OCI-LY7 (cell line): ENCODE results near the gene LDLRAD4. TPM values are rescaled to one million over a fixed set of nuclear protein-coding genes. Genes with fewer than 3 reads are reported as not detected.

Experiments used
- BruUV-seq: library from RNA; stranded (reverse); fragments of 400-500 nt; replicated peaks from 2 replicates; lab custom pipeline; 2021; lab: Mats Ljungman, UMichigan
- CTCF ChIA-PET: fragments of 300-600 bp; sonication (Branson Sonifier 250); formaldehyde crosslinking; loops from one replicate; lab custom pipeline; 2022; ENCODE audit warnings: antibody characterized with exemption; ENCODE audit not compliant: unreplicated experiment; lab: Charles Lee
- POLR2A ChIA-PET: fragments of 300-600 bp; sonication (Branson Sonifier 250); formaldehyde crosslinking; loops from one replicate; lab custom pipeline; 2022; ENCODE audit warnings: antibody characterized with exemption; lab: Charles Lee
- DNase-seq: peaks from one replicate; pipeline ENCODE4 v3.0.0-alpha.2; 2015; ENCODE audit warnings: low spot score
- H2AFZ ChIP-seq: fragments of 200-600 bp; sonication (generic), shearing (Covaris generic); 2 replicates; pipeline ENCODE4 v1.6.1; 2014; ENCODE audit warnings: mild to moderate bottlenecking, antibody characterized with exemption, low read length, moderate library complexity
- H3K27ac ChIP-seq: fragments of 200-600 bp; sonication (generic); 2 replicates; pipeline ENCODE4 v1.5.1; 2014; ENCODE audit warnings: mixed run types, low read depth, mild to moderate bottlenecking, moderate library complexity, low read length, inconsistent platforms; ENCODE audit not compliant: poor library complexity, severe bottlenecking
- H3K36me3 ChIP-seq: fragments of 200-600 bp; sonication (generic); 2 replicates; pipeline ENCODE4 v1.6.1; 2014; ENCODE audit warnings: mild to moderate bottlenecking, antibody characterized with exemption, low read length, moderate library complexity, mixed read lengths; ENCODE audit not compliant: insufficient read depth
- H3K4me1 ChIP-seq: fragments of 200-600 bp; sonication (generic); 2 replicates; pipeline ENCODE4 v1.5.1; 2014; ENCODE audit warnings: mild to moderate bottlenecking, low read length; ENCODE audit not compliant: insufficient read depth, poor library complexity, severe bottlenecking
- H3K4me2 ChIP-seq: fragments of 200-600 bp; sonication (generic); 2 replicates; pipeline ENCODE4 v1.6.1; 2014; ENCODE audit warnings: mild to moderate bottlenecking, low read length
- H3K4me3 ChIP-seq: fragments of 200-600 bp; sonication (generic); 2 replicates; pipeline ENCODE4 v1.5.1; 2014; ENCODE audit warnings: mild to moderate bottlenecking, low read depth, low read length; ENCODE audit not compliant: poor library complexity, severe bottlenecking
- H3K79me2 ChIP-seq: fragments of 200-600 bp; sonication (generic); 2 replicates; pipeline ENCODE4 v1.6.1; 2016; ENCODE audit warnings: low read depth, mild to moderate bottlenecking, low read length, moderate library complexity, mixed read lengths; ENCODE audit not compliant: insufficient read depth
- H3K9me2 ChIP-seq: fragments of 200-600 bp; sonication (generic); 2 replicates; pipeline ENCODE4 v1.6.1; 2016; ENCODE audit warnings: mild to moderate bottlenecking, low read length, mixed read lengths; ENCODE audit not compliant: insufficient read depth
- H3K9me3 ChIP-seq: fragments of 200-600 bp; sonication (generic); 2 replicates; pipeline ENCODE4 v1.6.1; 2014; ENCODE audit warnings: mild to moderate bottlenecking, mixed run types, low read length, mixed read lengths
- H4K20me1 ChIP-seq: fragments of 200-600 bp; sonication (generic); 2 replicates; pipeline ENCODE4 v1.6.1; 2014; ENCODE audit warnings: mild to moderate bottlenecking, antibody characterized with exemption, low read length, moderate library complexity, mixed read lengths; ENCODE audit not compliant: insufficient read depth
- EZH2phosphoT487 ChIP-seq: fragments of 200-600 bp; sonication (generic); IDR thresholded peaks from 2 replicates; pipeline ENCODE4 v1.6.1; 2018; ENCODE audit warnings: low read depth, borderline replicate concordance, mild to moderate bottlenecking, mixed run types, antibody characterized with exemption, low read length, moderate library complexity, mixed read lengths
- intact Hi-C: fragments of 100-400 bp; cut with micrococcal nuclease; formaldehyde crosslinking; loops from one replicate; pipeline ENCODE4 v1.10.0; 2022; ENCODE audit not compliant: unreplicated experiment
- total RNA-seq, 2 experiments: library from RNA; depleted of rRNA in 1 of 2; stranded (reverse); fragments of >200 nt in 1 of 2; shearing (Covaris generic) in 1 of 2; gene quantifications; 2 replicates each; pipeline ENCODE4 v1.2.3, GENCODE V29; 2014 to 2022
- TF ChIP-seq, protein P1 (sequence below): fragments of 200-600 bp; sonication (generic); conservative IDR thresholded peaks from 2 replicates; pipeline ENCODE4 v1.5.1; 2014; ENCODE audit warnings: mild to moderate bottlenecking, antibody characterized with exemption, low read length, moderate library complexity, mixed read lengths

LDLRAD4 gene
- total RNA-seq, 2 experiments from 2014 or later, result 26.2 to 43.8 TPM

DNA sequence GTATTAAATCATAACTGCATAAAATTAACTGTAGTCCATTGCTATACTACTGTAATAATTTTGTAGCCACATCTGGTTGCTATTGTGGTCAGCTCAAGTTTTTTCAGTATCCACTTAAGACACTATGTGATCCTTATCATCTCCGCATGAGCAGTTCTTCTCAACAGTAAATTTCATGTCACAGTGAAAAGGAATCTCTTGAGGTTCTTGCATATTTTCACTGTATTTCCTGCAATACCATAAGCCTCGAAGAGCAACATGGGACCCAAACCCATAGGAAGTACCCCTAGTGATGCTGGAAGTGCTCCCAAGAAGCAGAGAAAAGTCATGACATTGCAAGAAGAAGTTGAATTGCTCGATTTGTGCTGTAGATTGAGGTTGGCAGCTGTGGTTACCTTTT is 86.7 kb downstream of the LDLRAD4 start:
- DNase-seq, result no peak
- H3K79me2 ChIP-seq, result no peaks in the 10 kb centered on the region
- intact Hi-C loops, result no loop called here
- H3K36me3 ChIP-seq, result no peaks in the 10 kb centered on the region
- no peak overlapping the region for H2AFZ ChIP-seq
- no peaks in the 10 kb centered on the region for H3K9me2 ChIP-seq
- no TSS peak for BruUV-seq
- H4K20me1 ChIP-seq, result no peaks in the 10 kb centered on the region
- no peak overlapping the region for H3K4me3 ChIP-seq
- H3K27ac ChIP-seq, result no peak overlapping the region
- no peak overlapping the region for H3K4me2 ChIP-seq
- H3K9me3 ChIP-seq, result no peaks in the 10 kb centered on the region
- ChIA-PET POLR2A (no interaction called here), CTCF (no interaction called here)
- TF ChIP-seq, protein P1, sequence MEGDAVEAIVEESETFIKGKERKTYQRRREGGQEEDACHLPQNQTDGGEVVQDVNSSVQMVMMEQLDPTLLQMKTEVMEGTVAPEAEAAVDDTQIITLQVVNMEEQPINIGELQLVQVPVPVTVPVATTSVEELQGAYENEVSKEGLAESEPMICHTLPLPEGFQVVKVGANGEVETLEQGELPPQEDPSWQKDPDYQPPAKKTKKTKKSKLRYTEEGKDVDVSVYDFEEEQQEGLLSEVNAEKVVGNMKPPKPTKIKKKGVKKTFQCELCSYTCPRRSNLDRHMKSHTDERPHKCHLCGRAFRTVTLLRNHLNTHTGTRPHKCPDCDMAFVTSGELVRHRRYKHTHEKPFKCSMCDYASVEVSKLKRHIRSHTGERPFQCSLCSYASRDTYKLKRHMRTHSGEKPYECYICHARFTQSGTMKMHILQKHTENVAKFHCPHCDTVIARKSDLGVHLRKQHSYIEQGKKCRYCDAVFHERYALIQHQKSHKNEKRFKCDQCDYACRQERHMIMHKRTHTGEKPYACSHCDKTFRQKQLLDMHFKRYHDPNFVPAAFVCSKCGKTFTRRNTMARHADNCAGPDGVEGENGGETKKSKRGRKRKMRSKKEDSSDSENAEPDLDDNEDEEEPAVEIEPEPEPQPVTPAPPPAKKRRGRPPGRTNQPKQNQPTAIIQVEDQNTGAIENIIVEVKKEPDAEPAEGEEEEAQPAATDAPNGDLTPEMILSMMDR, result no peak
- no peak for TF ChIP-seq EZH2phosphoT487
- H3K4me1 ChIP-seq, result no peaks in the 10 kb centered on the region

DNA sequence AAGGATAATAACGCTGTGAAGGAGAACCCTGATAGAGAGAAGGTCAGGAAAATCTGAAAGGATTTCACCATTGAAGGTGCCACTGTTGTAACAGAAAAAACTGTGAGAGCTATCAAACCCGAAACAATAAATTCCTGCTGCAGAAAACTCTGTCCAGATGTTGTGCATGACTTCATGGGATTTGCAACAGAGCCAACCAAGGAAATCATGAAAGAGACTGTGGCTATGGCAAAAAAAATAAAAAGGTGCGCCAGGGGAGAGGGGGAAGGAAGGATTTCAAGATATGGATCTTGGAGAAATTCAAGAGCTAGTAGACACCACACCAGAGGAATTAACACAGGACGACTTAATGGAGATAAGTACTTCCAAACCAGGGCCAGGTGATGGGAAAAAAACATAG is 88.0 kb downstream of the LDLRAD4 start:
- H3K4me2 ChIP-seq, result no peak overlapping the region
- H3K4me1 ChIP-seq, result no peaks in the 10 kb centered on the region
- no peaks in the 10 kb centered on the region for H3K36me3 ChIP-seq
- no peak for TF ChIP-seq EZH2phosphoT487
- TF ChIP-seq, protein P1, result no peak
- intact Hi-C loops, result no loop called here
- no peaks in the 10 kb centered on the region for H3K9me2 ChIP-seq
- ChIA-PET CTCF (no interaction called here), POLR2A (no interaction called here)
- H2AFZ ChIP-seq, result no peak overlapping the region
- H3K9me3 ChIP-seq, result no peaks in the 10 kb centered on the region
- H3K79me2 ChIP-seq, result no peaks in the 10 kb centered on the region
- H3K27ac ChIP-seq, result no peak overlapping the region
- no peaks in the 10 kb centered on the region for H4K20me1 ChIP-seq
- BruUV-seq, result no TSS peak
- no peak overlapping the region for H3K4me3 ChIP-seq
- no peak for DNase-seq

DNA sequence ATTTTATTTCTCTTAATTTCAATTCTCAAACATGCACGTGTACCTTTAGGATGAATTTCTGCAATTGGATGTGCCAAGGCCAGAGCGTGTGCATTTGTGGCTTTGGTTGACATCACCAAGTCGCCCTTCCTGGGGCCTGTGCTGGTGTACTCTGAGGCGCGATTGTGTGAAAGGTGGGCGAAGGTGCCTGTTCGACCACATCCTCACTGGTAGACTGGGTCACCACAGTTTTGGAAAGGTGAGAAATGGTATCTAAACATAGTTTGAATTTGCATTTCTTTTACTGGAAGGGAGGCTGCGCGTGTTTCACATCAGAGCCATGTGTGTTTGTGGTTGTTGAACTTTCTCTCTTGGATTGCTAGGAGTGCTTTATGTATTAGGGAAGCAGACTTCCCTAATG is 89.8 kb downstream of the LDLRAD4 start:
- Histone ChIP-seq H3K4me1 (no peaks in the 10 kb centered on the region), H3K4me3 (no peak overlapping the region), H3K4me2 (no peak overlapping the region), H3K9me2 (no peaks in the 10 kb centered on the region), H3K27ac (no peak overlapping the region), H3K36me3 (no peaks in the 10 kb centered on the region), H3K9me3 (no peaks in the 10 kb centered on the region), H2AFZ (no peak overlapping the region), H3K79me2 (no peaks in the 10 kb centered on the region), H4K20me1 (no peaks in the 10 kb centered on the region)
- no TSS peak for BruUV-seq
- ChIA-PET POLR2A (no interaction called here), CTCF (no interaction called here)
- TF ChIP-seq, protein P1, result no peak
- TF ChIP-seq EZH2phosphoT487, result no peak
- DNase-seq, result no peak
- intact Hi-C loops, result no loop called here
